Measurements from ENCODE around the gene DIAPH3. TPM values are rescaled to one million over a fixed set of nuclear protein-coding genes. Genes with fewer than 3 reads are reported as not detected.

The DIAPH3 gene
- total and polyA plus RNA-seq, 2 of the 8 experiments (the other 6 are each of a cell fraction or from before 2014, with no cell fraction given), result 8.0 to 30.8 TPM

DNA sequence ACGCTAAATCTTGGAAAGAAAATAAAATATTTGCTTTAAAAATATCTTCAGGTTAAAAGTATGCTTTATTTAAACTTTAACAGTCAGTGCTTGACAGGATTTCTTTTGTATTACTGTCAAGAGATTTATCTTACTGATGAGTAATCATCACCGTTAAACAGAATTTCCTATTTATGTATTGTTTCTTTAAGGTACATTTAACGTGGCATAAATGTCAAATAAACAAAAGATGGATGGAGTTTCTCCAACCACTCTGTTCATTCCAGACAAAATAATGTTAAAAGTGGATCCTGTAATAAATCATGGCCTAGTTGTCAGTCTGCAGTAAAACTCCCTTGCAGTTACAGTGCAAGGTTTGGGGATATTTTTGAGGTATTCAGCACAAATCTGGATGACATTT is 298.3 kb downstream of the DIAPH3 start (continued):
- TF ChIP-seq CREB1 (IDR thresholded peaks at IDR 0.05), result no peak
- no peak for TF ChIP-seq SP2 (IDR thresholded peaks at IDR 0.05; ENCODE audit: low read length)

Data from H1 (cell line).